G401 (cell line): ENCODE measurements around the gene UBE2S. TPM values are rescaled to one million over a fixed set of nuclear protein-coding genes. Genes with fewer than 3 reads are reported as not detected.
A peak's percentile ranks its signal among the peaks of the same experiment; 100 is the strongest.

Source experiments
- DNase-seq: peaks from one replicate; pipeline ENCODE4 v3.0.0-alpha.2; 2015; ENCODE audit warnings: low spot score
- in situ Hi-C: cut with HindIII; loops from 2 replicates; pipeline ENCODE4 v1.10.0; 2016; ENCODE audit warnings: low sequenced_read_pairs, mixed read lengths
- total RNA-seq: library from RNA; depleted of rRNA; stranded (reverse); fragments of >200 nt; shearing (Covaris generic); gene quantifications from 2 replicates; pipeline ENCODE4 v1.2.3, GENCODE V29; 2014

Gene UBE2S
- total RNA-seq, 1 experiment from 2014 or later = 329 TPM

GRCh38 chr19:55370305-55370988 is 37.1 kb downstream of the UBE2S start, which contains the start of gene IL11:
TSS of gene IL11 (minus strand) at chr19:55370463. CDS start at chr19:55370310, 153 bp downstream.
- in situ Hi-C loops = no loop called here
- no peak for DNase-seq

- peak; percentile 38 for DNase-seq
- in situ Hi-C loops = no loop called here
Observed at GRCh38 chr19:55369653-55370304, 37.8 kb downstream of the UBE2S start.

GRCh38 chr19:55368701-55369563 is 38.7 kb downstream of the UBE2S start:
- DNase-seq = no peak
- in situ Hi-C loops = no loop called here

- in situ Hi-C loops = no loop called here
Observed at GRCh38 chr19:55368106-55368505, 39.5 kb downstream of the UBE2S start.

GRCh38 chr19:55366790-55367189 is 40.8 kb downstream of the UBE2S start:
- DNase-seq = no peak
- in situ Hi-C loops = no loop called here

More at GRCh38 chr19:55368106-55368505, 39.5 kb downstream of the UBE2S start:
- no peak for DNase-seq

- no peak for DNase-seq
- in situ Hi-C loops = no loop called here
Observed at GRCh38 chr19:55365964-55366363, 41.6 kb downstream of the UBE2S start.

- DNase-seq = no peak
- in situ Hi-C loops = no loop called here
Observed at GRCh38 chr19:55365245-55365644, 42.3 kb downstream of the UBE2S start.

- in situ Hi-C loops = no loop called here
- no peak for DNase-seq
Observed at GRCh38 chr19:55362990-55363716, 44.4 kb downstream of the UBE2S start, which contains the start of gene GARIN5B. TSS of gene GARIN5B (minus strand) at chr19:55363260. CDS start at chr19:55363066, 194 bp downstream.

GRCh38 chr19:55362174-55362989 is 45.2 kb downstream of the UBE2S start:
- DNase-seq = no peak
- in situ Hi-C loops = no loop called here

GRCh38 chr19:55360902-55361301 is 46.7 kb downstream of the UBE2S start:
- in situ Hi-C loops = no loop called here
- no peak for DNase-seq

GRCh38 chr19:55358943-55359908 is 48.4 kb downstream of the UBE2S start:
- in situ Hi-C loops = no loop called here
- DNase-seq = no peak

GRCh38 chr19:55358493-55358892 is 49.1 kb downstream of the UBE2S start:
- in situ Hi-C loops = no loop called here
- no peak for DNase-seq

GRCh38 chr19:55355213-55355821 is 52.3 kb downstream of the UBE2S start:
- no peak for DNase-seq
- in situ Hi-C loops = no loop called here

- no peak for DNase-seq
- in situ Hi-C loops = no loop called here
Observed at GRCh38 chr19:55354698-55355212, 52.8 kb downstream of the UBE2S start, which contains the start of gene COX6B2. TSS of gene COX6B2 (minus strand) at chr19:55354719. CDS start at chr19:55354521, 198 bp downstream.

- in situ Hi-C loops = no loop called here
- DNase-seq = no peak
Observed at GRCh38 chr19:55353803-55354697, 53.5 kb downstream of the UBE2S start.
